Measurements from ENCODE around the gene SLC8A1. TPM values are rescaled to one million over a fixed set of nuclear protein-coding genes. Genes with fewer than 3 reads are reported as not detected.

SLC8A1 gene
- total RNA-seq, 1 experiment from 2014 or later: 1.7 TPM

- H3K36me3 Mint-ChIP-seq (ENCODE audit: insufficient read depth in 1 of 3, low read depth in 3 of 3): no peaks in the 10 kb centered on the region
- H3K4me2 ChIP-seq (ENCODE audit: insufficient read depth, insufficient read length, low read length): no peak overlapping the region
- no CpG with 5 or more reads among the region's 1 CpG for WGBS (ENCODE audit: extremely low coverage, insufficient read length, low lambda C conversion rate)
Measured at GRCh38 chr2:40412456-40412855, 39.4 kb downstream of the SLC8A1 start.

More at GRCh38 chr2:40412456-40412855, 39.4 kb downstream of the SLC8A1 start:
- Mint-ChIP-seq H3K4me1 (no peaks in the 10 kb centered on the region), H3K27ac (no peak overlapping the region), H3K9me3 (no peaks in the 10 kb centered on the region), H3K4me3 (no peak overlapping the region), H3K27me3 (ENCODE audit: low read depth) (no peaks in the 10 kb centered on the region; the same call in 1 of the 2 replicates)
- Histone ChIP-seq H2AFZ (ENCODE audit: low read length) (no peak overlapping the region), H3K79me1 (ENCODE audit: insufficient read depth, low read depth, low read length, poor library complexity, severe bottlenecking) (no peaks in the 10 kb centered on the region), H3K23me2 (ENCODE audit: insufficient read length, low read depth, low read length, poor library complexity, severe bottlenecking) (no peaks in the 10 kb centered on the region), H2BK12ac (ENCODE audit: insufficient read length, low read depth, low read length) (no peak overlapping the region), H4K20me1 (ENCODE audit: control insufficient read depth, insufficient read depth, insufficient read length) (no peaks in the 10 kb centered on the region), H2BK20ac (ENCODE audit: low read depth, low read length, poor library complexity, severe bottlenecking) (no peak overlapping the region), H3K23ac (ENCODE audit: insufficient read length, low read depth, low read length) (no peak overlapping the region), H3K9me3 (ENCODE audit: control insufficient read depth, low read depth, low read length) (no peaks in the 10 kb centered on the region), H3K4me1 (ENCODE audit: insufficient read depth, low read length) (no peaks in the 10 kb centered on the region), H3K4ac (ENCODE audit: low read depth, low read length) (no peak overlapping the region), H4K8ac (replicated peaks; ENCODE audit: insufficient read length, low read depth, low read length) (no peak overlapping the region), H3K27ac (ENCODE audit: insufficient read length, low read depth, low read length) (no peak overlapping the region), H4K91ac (ENCODE audit: insufficient read length, low read depth, low read length) (no peak overlapping the region), H3K9ac (ENCODE audit: extremely low read depth, insufficient read length, low read length) (no peak overlapping the region), H2BK15ac (ENCODE audit: low read depth, low read length) (no peak overlapping the region), H2BK5ac (ENCODE audit: insufficient read length, low read length) (no peak overlapping the region), H3K14ac (ENCODE audit: insufficient read depth, low read length) (no peak overlapping the region), H3K79me2 (ENCODE audit: insufficient read depth, low read length) (no peaks in the 10 kb centered on the region), H3K27me3 (ENCODE audit: insufficient read depth, low read length) (no peaks in the 10 kb centered on the region), H2AK5ac (ENCODE audit: insufficient read length, low read length) (no peak overlapping the region), H4K5ac (ENCODE audit: insufficient read length, low read depth, low read length) (no peak overlapping the region), H3T11ph (ENCODE audit: low read length) (no peak overlapping the region), H3K18ac (ENCODE audit: insufficient read length, low read depth, low read length) (no peak overlapping the region), H2BK120ac (ENCODE audit: low read depth, low read length, poor library complexity, severe bottlenecking) (no peak overlapping the region), H3K56ac (ENCODE audit: insufficient read length, low read depth, low read length) (no peak overlapping the region)
- DNase-seq: no peak
- TF ChIP-seq CTCF (conservative IDR thresholded peaks at IDR 0.05): no peak

Measured in H9 (cell line).